HEK293 (cell line): ENCODE measurements around the gene ABHD5.

Source experiments
- CTCF ChIA-PET: fragments of 350-600 bp; formaldehyde crosslinking; extraction: SDS; loops from one replicate; lab custom pipeline; 2021; ENCODE audit warnings: antibody characterized with exemption; lab: Yijun Ruan, JAX
- POLR2A ChIA-PET: fragments of 300-600 bp; formaldehyde crosslinking; extraction: SDS; loops from one replicate; lab custom pipeline; 2020; ENCODE audit warnings: antibody characterized with exemption, inconsistent platforms; lab: Yijun Ruan, JAX
- H3K27ac ChIP-seq: fragments of 200-500 bp; sonication (Bioruptor generic); 2 replicates; pipeline ENCODE4 v1.5.1; 2014; ENCODE audit warnings: low read depth, low read length, control low read depth, inconsistent platforms; ENCODE audit errors: extremely low read depth
- H3K36me3 ChIP-seq, 2 experiments: fragments of 200-500 bp in 1 of 2; sonication (Bioruptor generic) in 1 of 2; 1 replicate in 1 of 2; 2 replicates in 1 of 2; pipeline ENCODE4 v1.5.1; 2014 to 2017; ENCODE audit warnings: inconsistent platforms in 2 of 2, low read length in 2 of 2; ENCODE audit not compliant: control insufficient read depth in 2 of 2, insufficient read depth in 1 of 2
- H3K4me1 ChIP-seq: fragments of 200-500 bp; sonication (Bioruptor generic); 2 replicates; pipeline ENCODE4 v1.5.1; 2014; ENCODE audit warnings: mild to moderate bottlenecking, low read length, inconsistent platforms; ENCODE audit not compliant: control insufficient read depth, insufficient read depth
- H3K4me3 ChIP-seq: 2 replicates; pipeline ENCODE4 v1.5.1; 2011; ENCODE audit warnings: low read depth, mild to moderate bottlenecking, control low read depth, low read length, moderate library complexity
- H3K9me3 ChIP-seq: fragments of 200-500 bp; sonication (Bioruptor generic); 2 replicates; pipeline ENCODE4 v1.5.1; 2014; ENCODE audit warnings: low read depth, low read length, inconsistent platforms; ENCODE audit not compliant: control insufficient read depth, insufficient read depth
- AEBP2 ChIP-seq: fragments of 450-650 bp; formaldehyde crosslinking; IDR thresholded peaks from 2 replicates; pipeline ENCODE4 v1.5.1; 2016; ENCODE audit warnings: missing biosample characterization, missing genetic modification characterization, borderline replicate concordance
- GLIS2 ChIP-seq: fragments of 450-650 bp; formaldehyde crosslinking; IDR thresholded peaks from 2 replicates; pipeline ENCODE4 v1.5.1; 2016; ENCODE audit warnings: missing biosample characterization, missing genetic modification characterization
- HOXA7 ChIP-seq: sonication (generic); formaldehyde crosslinking; IDR thresholded peaks from 2 replicates; pipeline ENCODE4 v1.8.1; 2022; ENCODE audit warnings: missing genetic modification reagents, borderline replicate concordance
- MYNN ChIP-seq: fragments of 450-650 bp; formaldehyde crosslinking; IDR thresholded peaks from 2 replicates; pipeline ENCODE4 v1.5.1; 2016; ENCODE audit warnings: missing biosample characterization, missing genetic modification characterization, borderline replicate concordance
- SP3 ChIP-seq: fragments of 450-650 bp; formaldehyde crosslinking; IDR thresholded peaks from 2 replicates; pipeline ENCODE4 v1.5.1; 2016; ENCODE audit warnings: missing biosample characterization, missing genetic modification characterization
- ZBTB21 ChIP-seq: fragments of 450-650 bp; formaldehyde crosslinking; IDR thresholded peaks from 2 replicates; pipeline ENCODE4 v1.5.1; 2017; ENCODE audit warnings: missing biosample characterization, missing genetic modification characterization
- ZBTB8A ChIP-seq: fragments of 450-650 bp; formaldehyde crosslinking; IDR thresholded peaks from 2 replicates; pipeline ENCODE4 v1.5.1; 2016; ENCODE audit warnings: missing biosample characterization, missing genetic modification characterization
- ZNF24 ChIP-seq: fragments of 450-650 bp; formaldehyde crosslinking; IDR thresholded peaks from 2 replicates; pipeline ENCODE4 v1.5.1; 2016; ENCODE audit warnings: missing biosample characterization, missing genetic modification characterization
- ZNF266 ChIP-seq: fragments of 450-650 bp; formaldehyde crosslinking; IDR thresholded peaks from 2 replicates; pipeline ENCODE4 v1.5.1; 2016; ENCODE audit warnings: missing biosample characterization, missing genetic modification characterization, low read depth
- ZNF324 ChIP-seq: fragments of 450-650 bp; formaldehyde crosslinking; IDR thresholded peaks from 2 replicates; pipeline ENCODE4 v1.5.1; 2016; ENCODE audit warnings: missing biosample characterization, missing genetic modification characterization
- ZNF335 ChIP-seq: fragments of 450-650 bp; formaldehyde crosslinking; conservative IDR thresholded peaks from 2 replicates; pipeline ENCODE4 v1.5.1; 2016; ENCODE audit warnings: missing biosample characterization, missing genetic modification characterization
- ZNF341 ChIP-seq: fragments of 450-650 bp; formaldehyde crosslinking; IDR thresholded peaks from 2 replicates; pipeline ENCODE4; 2016; ENCODE audit warnings: low read depth, missing biosample characterization, missing genetic modification characterization
- ZNF366 ChIP-seq: fragments of 450-650 bp; formaldehyde crosslinking; conservative IDR thresholded peaks from 2 replicates; pipeline ENCODE4 v1.5.1; 2016; ENCODE audit warnings: missing biosample characterization, missing genetic modification characterization
- ZNF404 ChIP-seq: fragments of 450-650 bp; formaldehyde crosslinking; IDR thresholded peaks from 2 replicates; pipeline ENCODE4 v1.5.1; 2017; ENCODE audit warnings: missing biosample characterization, missing genetic modification characterization
- ZNF423 ChIP-seq: fragments of 450-650 bp; formaldehyde crosslinking; IDR thresholded peaks from 2 replicates; pipeline ENCODE4 v1.5.1; 2016; ENCODE audit warnings: missing biosample characterization, missing genetic modification characterization
- ZNF747 ChIP-seq: fragments of 450-650 bp; formaldehyde crosslinking; IDR thresholded peaks from 2 replicates; pipeline ENCODE4 v1.5.1; 2016; ENCODE audit warnings: missing biosample characterization, missing genetic modification characterization
- TF ChIP-seq, protein P1 (sequence below): fragments of 450-650 bp; formaldehyde crosslinking; IDR thresholded peaks from 2 replicates; pipeline ENCODE4 v1.5.1; 2016; ENCODE audit warnings: missing biosample characterization, missing genetic modification characterization
- TF ChIP-seq, protein P2 (sequence below): fragments of 450-650 bp; formaldehyde crosslinking; IDR thresholded peaks from 2 replicates; pipeline ENCODE4 v1.5.1; 2016; ENCODE audit warnings: missing biosample characterization, missing genetic modification characterization

The ABHD5 gene

GRCh38 chr3:43765521-43765971 is 74.8 kb downstream of the ABHD5 start:
- TF ChIP-seq SP3 (tag by site-specific recombination) (no peak), ZNF335 (tag by site-specific recombination) (0 out of 2 replicates have a peak, but pooled peaks have one; percentile 23)
- Histone ChIP-seq H3K4me1 (no peaks in the 10 kb centered on the region), H3K9me3 (no peaks in the 10 kb centered on the region), H3K4me3 (no peak overlapping the region), H3K27ac (no peak overlapping the region), H3K36me3 (no peaks in the 10 kb centered on the region)
- ChIA-PET CTCF (interaction anchor here (0.6 to 1.4 kb wide), 2 partner anchors 106 to 432 kb away, joined by 3 read pairs; no protein-coding TSS in a partner anchor), POLR2A (interaction anchor here (1.7 kb wide), 1 partner anchor 18 kb away, joined by 3 read pairs; no protein-coding TSS in a partner anchor)

- no peaks in the 10 kb centered on the region for H3K4me1 ChIP-seq
- H3K9me3 ChIP-seq = no peaks in the 10 kb centered on the region
- ChIA-PET POLR2A (interaction anchor here (0.6 to 1.7 kb wide), 2 partner anchors 19 to 521 kb away, joined by 3 to 4 read pairs; no protein-coding TSS in a partner anchor), CTCF (interaction anchor here (0.5 to 2.6 kb wide), 5 partner anchors 14 to 230 kb away, joined by 3 to 12 read pairs (median 3); no protein-coding TSS in a partner anchor)
- no peaks in the 10 kb centered on the region for H3K36me3 ChIP-seq
- H3K4me3 ChIP-seq = no peak overlapping the region
- TF ChIP-seq ZNF266 (tag by site-specific recombination) (no peak), ZNF24 (no peak), MYNN (tag by site-specific recombination) (no peak), ZNF747 (tag by site-specific recombination) (no peak), ZNF366 (tag by site-specific recombination) (no peak), HOXA7 (CRISPR knock-in tag) (no peak), AEBP2 (no peak), ZBTB8A (no peak), ZBTB21 (tag by site-specific recombination) (no peak), ZNF423 (tag by site-specific recombination) (no peak), ZNF324 (no peak), ZNF341 (tag by site-specific recombination) (no peak), GLIS2 (tag by site-specific recombination) (no peak), ZNF404 (tag by site-specific recombination) (no peak)
- TF ChIP-seq, protein P1, sequence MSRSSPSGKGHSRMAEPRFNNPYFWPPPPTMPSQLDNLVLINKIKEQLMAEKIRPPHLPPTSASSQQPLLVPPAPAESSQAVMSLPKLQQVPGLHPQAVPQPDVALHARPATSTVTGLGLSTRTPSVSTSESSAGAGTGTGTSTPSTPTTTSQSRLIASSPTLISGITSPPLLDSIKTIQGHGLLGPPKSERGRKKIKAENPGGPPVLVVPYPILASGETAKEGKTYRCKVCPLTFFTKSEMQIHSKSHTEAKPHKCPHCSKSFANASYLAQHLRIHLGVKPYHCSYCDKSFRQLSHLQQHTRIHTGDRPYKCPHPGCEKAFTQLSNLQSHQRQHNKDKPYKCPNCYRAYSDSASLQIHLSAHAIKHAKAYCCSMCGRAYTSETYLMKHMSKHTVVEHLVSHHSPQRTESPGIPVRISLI (tag by site-specific recombination) = no peak
- TF ChIP-seq, protein P2, sequence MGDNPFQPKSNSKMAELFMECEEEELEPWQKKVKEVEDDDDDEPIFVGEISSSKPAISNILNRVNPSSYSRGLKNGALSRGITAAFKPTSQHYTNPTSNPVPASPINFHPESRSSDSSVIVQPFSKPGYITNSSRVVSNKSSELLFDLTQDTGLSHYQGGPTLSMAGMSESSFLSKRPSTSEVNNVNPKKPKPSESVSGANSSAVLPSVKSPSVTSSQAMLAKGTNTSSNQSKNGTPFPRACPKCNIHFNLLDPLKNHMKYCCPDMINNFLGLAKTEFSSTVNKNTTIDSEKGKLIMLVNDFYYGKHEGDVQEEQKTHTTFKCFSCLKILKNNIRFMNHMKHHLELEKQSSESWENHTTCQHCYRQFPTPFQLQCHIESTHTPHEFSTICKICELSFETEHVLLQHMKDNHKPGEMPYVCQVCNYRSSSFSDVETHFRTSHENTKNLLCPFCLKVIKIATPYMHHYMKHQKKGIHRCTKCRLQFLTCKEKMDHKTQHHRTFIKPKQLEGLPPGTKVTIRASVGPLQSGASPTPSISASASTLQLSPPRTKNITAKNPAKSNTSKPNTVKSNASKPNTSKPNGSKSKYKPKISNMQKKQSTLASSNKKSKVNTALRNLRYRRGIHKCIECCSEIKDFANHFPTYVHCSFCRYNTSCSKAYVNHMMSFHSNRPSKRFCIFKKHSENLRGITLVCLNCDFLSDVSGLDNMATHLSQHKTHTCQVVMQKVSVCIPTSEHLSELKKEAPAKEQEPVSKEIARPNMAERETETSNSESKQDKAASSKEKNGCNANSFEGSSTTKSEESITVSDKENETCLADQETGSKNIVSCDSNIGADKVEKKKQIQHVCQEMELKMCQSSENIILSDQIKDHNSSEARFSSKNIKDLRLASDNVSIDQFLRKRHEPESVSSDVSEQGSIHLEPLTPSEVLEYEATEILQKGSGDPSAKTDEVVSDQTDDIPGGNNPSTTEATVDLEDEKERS (tag by site-specific recombination) = no peak
- H3K27ac ChIP-seq = no peak overlapping the region
Observed at GRCh38 chr3:43766672-43767465, 76.1 kb downstream of the ABHD5 start.
